ENCODE results near the gene KCTD11.

- no peak for TF ChIP-seq YY1 (IDR thresholded peaks at IDR 0.05; ENCODE audit: extremely low read depth, insufficient replicate concordance, low read depth, low read length)
- no peak for TF ChIP-seq EZH2phosphoT487 (IDR thresholded peaks at IDR 0.05; ENCODE audit: borderline replicate concordance)
- TF ChIP-seq CTCF (IDR thresholded peaks at IDR 0.05 in 2 of 3, conservative IDR thresholded peaks at IDR 0.05 in 1 of 3; ENCODE audit: borderline replicate concordance in 1 of 3, insufficient read depth in 1 of 3, low read depth in 2 of 3, low read length in 2 of 3): no peak
- TF ChIP-seq POLR2AphosphoS5 (IDR thresholded peaks at IDR 0.05; ENCODE audit: low read depth, low read length): no peak
Observed at GRCh38 chr17:7369825-7370224, 17.9 kb downstream of the KCTD11 start.
